ENCODE results near the gene TNF. TPM values are rescaled to one million over a fixed set of nuclear protein-coding genes. Genes with fewer than 3 reads are reported as not detected.

TNF gene
- polyA plus RNA-seq (2011; rRNA removed): not detected in 2 replicates
- polyA minus RNA-seq (2011; rRNA and poly(A)+ RNA removed): not detected in 2 replicates

DNA sequence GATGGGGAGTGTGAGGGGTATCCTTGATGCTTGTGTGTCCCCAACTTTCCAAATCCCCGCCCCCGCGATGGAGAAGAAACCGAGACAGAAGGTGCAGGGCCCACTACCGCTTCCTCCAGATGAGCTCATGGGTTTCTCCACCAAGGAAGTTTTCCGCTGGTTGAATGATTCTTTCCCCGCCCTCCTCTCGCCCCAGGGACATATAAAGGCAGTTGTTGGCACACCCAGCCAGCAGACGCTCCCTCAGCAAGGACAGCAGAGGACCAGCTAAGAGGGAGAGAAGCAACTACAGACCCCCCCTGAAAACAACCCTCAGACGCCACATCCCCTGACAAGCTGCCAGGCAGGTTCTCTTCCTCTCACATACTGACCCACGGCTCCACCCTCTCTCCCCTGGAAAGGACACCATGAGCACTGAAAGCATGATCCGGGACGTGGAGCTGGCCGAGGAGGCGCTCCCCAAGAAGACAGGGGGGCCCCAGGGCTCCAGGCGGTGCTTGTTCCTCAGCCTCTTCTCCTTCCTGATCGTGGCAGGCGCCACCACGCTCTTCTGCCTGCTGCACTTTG is at the start of gene TNF:
Gene TNF (plus strand): TSS at position 231 of the 567 bp plus-strand sequence. CDS start 177 bp downstream, at position 408.
- no peak within 1 kb of the TSS for H3K4me3 ChIP-seq (ENCODE audit: low read depth, low read length)
- ChIA-PET POLR2A (no interaction called here), CTCF (interaction anchor here (9.5 kb wide), 1 partner anchor 22 kb away, joined by 132 read pairs; no protein-coding TSS in a partner anchor)

DNA sequence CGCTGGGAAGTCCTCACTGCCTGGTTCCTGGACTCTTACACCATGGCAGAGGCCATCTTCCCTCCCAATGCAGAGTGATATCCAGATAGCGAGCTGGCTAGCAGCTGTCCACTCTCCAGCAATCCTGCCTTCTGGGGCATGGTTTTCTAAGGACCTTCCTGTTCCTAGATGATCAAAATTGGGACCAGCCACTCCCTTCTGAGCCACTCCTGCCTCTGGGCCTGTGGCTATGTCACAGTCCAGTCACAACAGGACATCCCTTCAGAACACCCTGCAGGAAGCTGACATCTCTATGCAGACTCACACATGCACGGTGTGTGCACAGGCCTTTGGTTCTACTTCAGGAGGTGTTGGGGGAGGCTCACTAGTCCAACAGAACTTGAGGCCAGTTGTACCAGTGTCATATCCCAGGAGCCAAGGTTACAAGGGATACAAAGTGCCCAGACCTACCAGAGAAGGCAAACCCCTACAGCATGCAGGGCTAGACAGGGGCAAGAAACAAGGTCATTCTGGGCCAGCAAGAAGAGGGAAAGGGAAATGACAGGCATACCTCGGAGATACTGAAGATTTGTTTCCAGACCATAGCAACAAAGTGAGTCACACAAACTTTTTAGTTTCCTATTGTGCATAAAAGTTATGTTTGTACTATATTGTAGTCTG is 49.3 kb upstream of the TNF start:
- TF ChIP-seq, protein P1, sequence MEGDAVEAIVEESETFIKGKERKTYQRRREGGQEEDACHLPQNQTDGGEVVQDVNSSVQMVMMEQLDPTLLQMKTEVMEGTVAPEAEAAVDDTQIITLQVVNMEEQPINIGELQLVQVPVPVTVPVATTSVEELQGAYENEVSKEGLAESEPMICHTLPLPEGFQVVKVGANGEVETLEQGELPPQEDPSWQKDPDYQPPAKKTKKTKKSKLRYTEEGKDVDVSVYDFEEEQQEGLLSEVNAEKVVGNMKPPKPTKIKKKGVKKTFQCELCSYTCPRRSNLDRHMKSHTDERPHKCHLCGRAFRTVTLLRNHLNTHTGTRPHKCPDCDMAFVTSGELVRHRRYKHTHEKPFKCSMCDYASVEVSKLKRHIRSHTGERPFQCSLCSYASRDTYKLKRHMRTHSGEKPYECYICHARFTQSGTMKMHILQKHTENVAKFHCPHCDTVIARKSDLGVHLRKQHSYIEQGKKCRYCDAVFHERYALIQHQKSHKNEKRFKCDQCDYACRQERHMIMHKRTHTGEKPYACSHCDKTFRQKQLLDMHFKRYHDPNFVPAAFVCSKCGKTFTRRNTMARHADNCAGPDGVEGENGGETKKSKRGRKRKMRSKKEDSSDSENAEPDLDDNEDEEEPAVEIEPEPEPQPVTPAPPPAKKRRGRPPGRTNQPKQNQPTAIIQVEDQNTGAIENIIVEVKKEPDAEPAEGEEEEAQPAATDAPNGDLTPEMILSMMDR (IDR thresholded peaks at IDR 0.05; ENCODE audit: low read depth, low read length): no peak
- ChIA-PET CTCF (interaction anchor here (0.7 kb wide), 1 partner anchor 71 kb away, joined by 3 read pairs; no protein-coding TSS in a partner anchor), POLR2A (interaction anchor here (0.5 to 4.5 kb wide), 2 partner anchors 15 to 20 kb away, joined by 4 to 24 read pairs; partner anchors contain the start of genes ATP6V1G2 and DDX39B)
- DNase-seq (ENCODE audit: low read depth, low spot score): no peak
- Histone ChIP-seq H3K27ac (ENCODE audit: low read depth, low read length) (no peak overlapping the region), H3K27me3 (ENCODE audit: control insufficient read depth, insufficient read depth, low read length) (no peaks in the 10 kb centered on the region), H3K4me3 (ENCODE audit: low read depth, low read length) (no peak overlapping the region), H3K9me3 (ENCODE audit: control insufficient read depth, insufficient read depth, low read length) (no peaks in the 10 kb centered on the region)

More for the DNA sequence above, at the start of gene TNF:
- no peaks in the 10 kb centered on the region; the same call in 1 of the 2 replicates for H3K9me3 ChIP-seq (ENCODE audit: control insufficient read depth, insufficient read depth, low read length)
- H3K27me3 ChIP-seq (ENCODE audit: control insufficient read depth, insufficient read depth, low read length): peaks cover 35% of the 10 kb centered on the region
- no peak within 1 kb of the TSS for H3K27ac ChIP-seq (ENCODE audit: low read depth, low read length)
- TF ChIP-seq, protein P1 (IDR thresholded peaks at IDR 0.05; ENCODE audit: low read depth, low read length): no peak
- no peak for DNase-seq (ENCODE audit: low read depth, low spot score)

DNA sequence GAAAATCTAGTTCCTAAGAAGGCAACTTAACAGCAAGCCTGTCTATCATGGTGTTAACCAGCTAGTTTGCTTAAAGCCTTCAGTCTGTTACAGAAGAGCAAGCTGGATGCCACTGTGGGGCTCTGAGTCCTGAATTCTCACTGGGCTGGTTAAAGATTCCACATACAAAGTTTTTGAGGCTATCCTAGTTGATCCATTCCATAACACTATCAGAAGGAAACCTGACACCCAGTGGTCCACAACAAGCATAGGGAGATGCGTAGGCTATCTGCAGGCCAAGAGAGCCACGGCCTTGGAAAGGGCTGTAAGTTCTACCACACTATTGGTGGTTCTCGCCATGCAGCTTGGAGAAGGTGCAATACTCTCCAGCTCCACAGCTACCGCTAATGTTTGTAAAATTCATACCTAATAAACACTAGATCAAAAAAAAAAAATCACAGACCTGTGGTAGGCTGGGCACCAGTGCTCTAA is 47.0 kb upstream of the TNF start:
- Histone ChIP-seq H3K9me3 (ENCODE audit: control insufficient read depth, insufficient read depth, low read length) (no peaks in the 10 kb centered on the region), H3K4me3 (ENCODE audit: low read depth, low read length) (no peak overlapping the region), H3K27me3 (ENCODE audit: control insufficient read depth, insufficient read depth, low read length) (no peaks in the 10 kb centered on the region), H3K27ac (ENCODE audit: low read depth, low read length) (no peak overlapping the region)
- no peak for DNase-seq (ENCODE audit: low read depth, low spot score)
- TF ChIP-seq, protein P1 (IDR thresholded peaks at IDR 0.05; ENCODE audit: low read depth, low read length): no peak
- ChIA-PET POLR2A (interaction anchor here (0.7 to 4.5 kb wide), 4 partner anchors 12 to 60 kb away, joined by 3 to 24 read pairs (median 8); partner anchors contain the start of gene DDX39B), CTCF (interaction anchor here (0.7 to 1.5 kb wide), 3 partner anchors 10 to 667 kb away, joined by 3 to 5 read pairs (median 4); no protein-coding TSS in a partner anchor)

DNA sequence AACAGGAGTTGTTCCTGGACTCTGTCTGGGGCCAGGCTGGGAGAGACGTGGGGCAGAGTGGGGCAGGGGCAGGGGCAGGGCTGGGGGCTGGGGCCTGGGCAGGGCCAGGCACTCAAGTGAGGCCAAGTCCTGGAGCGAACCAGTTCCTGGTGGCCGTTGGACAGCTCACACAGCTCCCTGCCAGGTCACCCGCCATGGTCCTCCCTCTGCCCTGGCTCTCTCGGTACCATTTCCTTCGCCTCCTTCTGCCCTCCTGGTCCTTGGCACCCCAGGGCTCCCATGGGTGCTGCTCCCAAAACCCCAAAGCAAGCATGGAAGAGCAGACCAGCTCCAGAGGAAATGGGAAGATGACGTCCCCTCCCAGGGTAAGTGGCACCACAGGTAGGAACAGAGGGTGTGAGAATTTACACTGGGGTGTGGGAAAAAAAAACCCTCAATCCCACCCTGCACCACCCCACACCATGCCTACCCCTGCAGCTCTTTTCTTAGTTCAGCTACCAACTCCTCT is 46.5 kb upstream of the TNF start, which contains the start of gene MCCD1:
Gene MCCD1 (plus strand): TSS at position 142 of the 508 bp plus-strand sequence. CDS start 53 bp downstream, at position 195.
- CTCF ChIA-PET: interaction anchor here (0.7 to 1.5 kb wide), 3 partner anchors 9 to 667 kb away, joined by 3 to 4 read pairs (median 3); no protein-coding TSS in a partner anchor
- TF ChIP-seq, protein P1 (IDR thresholded peaks at IDR 0.05; ENCODE audit: low read depth, low read length): no peak
- POLR2A ChIA-PET: interaction anchor here (0.7 to 4.5 kb wide), 5 partner anchors 11 to 61 kb away, joined by 3 to 24 read pairs (median 7); partner anchors contain the start of gene DDX39B
- H3K9me3 ChIP-seq (ENCODE audit: control insufficient read depth, insufficient read depth, low read length): no peaks in the 10 kb centered on the region
- H3K27ac ChIP-seq (ENCODE audit: low read depth, low read length): peak within 1 kb of the TSS; percentile 31
- no peak for DNase-seq (ENCODE audit: low read depth, low spot score)
- no peaks in the 10 kb centered on the region for H3K27me3 ChIP-seq (ENCODE audit: control insufficient read depth, insufficient read depth, low read length)
- H3K4me3 ChIP-seq (ENCODE audit: low read depth, low read length): no peak within 1 kb of the TSS
